ENCODE data around the gene UBTD2. TPM values are rescaled to one million over a fixed set of nuclear protein-coding genes. Genes with fewer than 3 reads are reported as not detected.
"Not testable (repeated sequence)": the region's sequence is repeated elsewhere in the genome, so short reads cannot be mapped to it uniquely, and the experiment has no call there.

The UBTD2 gene
- total RNA-seq, 1 donor from 2014 or later = 29.2 TPM

DNA sequence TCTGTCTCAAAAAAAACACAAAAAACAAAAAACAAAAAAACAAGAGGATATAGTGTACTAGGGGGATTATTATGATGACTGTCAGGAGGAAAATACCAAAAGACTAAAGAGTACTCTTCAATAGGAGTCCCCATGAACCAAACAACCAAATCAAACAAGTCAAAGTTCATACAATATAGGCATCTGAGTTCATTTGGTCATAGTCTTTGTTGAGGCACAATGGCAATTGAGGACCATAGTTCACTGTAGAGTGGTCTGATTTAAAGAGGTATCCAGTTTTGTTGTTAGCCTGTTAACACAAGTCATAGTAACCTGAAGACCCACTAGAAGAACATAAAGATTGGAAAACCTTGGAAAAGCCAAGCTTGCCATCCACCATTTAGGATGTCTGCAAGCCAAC, 11.3 kb upstream of the UBTD2 start:
- ATAC-seq (no peak), DNase-seq (ENCODE audit: low spot score) (no peak)
- intact Hi-C loops (cut with DNase I) = no loop called here

DNA sequence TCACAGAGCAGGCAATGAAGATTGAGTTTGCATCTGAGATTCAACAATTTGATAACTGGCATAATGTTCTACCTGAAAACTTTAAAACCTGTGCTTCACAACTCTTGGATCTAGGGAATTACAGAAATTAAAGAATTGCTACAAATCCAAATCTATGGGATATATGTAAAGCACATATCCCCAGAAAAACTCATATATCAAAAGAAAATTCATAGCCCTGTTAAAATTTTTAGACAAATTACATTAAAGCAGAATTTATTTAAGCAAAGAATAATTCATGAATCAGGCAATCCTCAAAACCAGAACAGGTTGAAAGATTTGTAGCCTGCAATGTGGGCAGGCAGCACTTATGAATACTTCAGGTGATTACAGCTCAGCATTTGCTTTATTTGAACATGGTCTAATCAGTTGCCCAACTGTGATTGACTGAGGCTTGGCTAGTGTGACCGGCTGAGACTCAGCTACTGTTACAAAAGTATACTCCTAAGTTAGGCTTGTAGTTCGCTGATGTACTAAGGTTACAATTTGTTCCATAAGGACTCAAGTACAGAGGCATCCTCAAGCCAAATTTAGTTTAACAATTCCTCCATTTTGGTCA, 10.3 kb upstream of the UBTD2 start:
- no peak for DNase-seq (ENCODE audit: low spot score)
- ATAC-seq = no peak
- intact Hi-C loops (cut with DNase I) = no loop called here

DNA sequence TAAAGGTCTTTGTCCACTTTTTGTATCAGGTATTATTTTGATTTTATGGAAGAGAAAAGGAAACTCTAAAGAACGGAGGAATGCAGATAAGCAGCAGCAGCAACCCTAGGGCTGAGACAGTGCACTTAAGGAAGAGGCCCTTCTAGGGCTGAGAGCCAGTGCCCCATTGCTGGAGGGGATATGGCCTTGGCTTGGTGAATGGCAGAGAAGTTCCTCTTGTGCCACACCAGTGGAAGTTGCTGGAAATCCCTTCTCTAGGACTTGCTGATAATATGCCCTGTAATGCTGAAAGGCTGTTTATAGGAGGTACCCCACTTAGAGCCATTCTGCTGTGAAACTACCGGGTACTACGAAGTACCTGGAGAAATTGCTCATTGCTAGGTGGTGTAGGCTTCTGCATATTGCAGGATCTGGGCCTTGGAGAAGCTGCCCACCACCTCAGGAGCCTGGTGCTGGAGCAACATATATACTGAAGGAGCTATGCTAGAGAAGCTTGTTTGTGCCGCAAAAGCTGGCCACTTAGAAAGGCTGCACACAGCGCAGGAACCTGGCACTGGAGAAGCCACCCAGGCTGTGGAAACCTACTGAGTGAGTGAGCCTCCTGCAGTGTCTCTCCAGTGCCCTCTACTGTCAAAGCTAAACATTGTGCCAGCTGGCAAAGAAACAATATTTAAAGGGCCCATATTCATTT, 9.6 kb upstream of the UBTD2 start:
- intact Hi-C loops (cut with DNase I) = no loop called here
- DNase-seq (ENCODE audit: low spot score) (no peak), ATAC-seq (peak; percentile 93)

GRCh38 chr5:172291837-172292236, 8.3 kb upstream of the UBTD2 start:
- ATAC-seq; DNase-seq (ENCODE audit: low spot score); intact Hi-C loops (cut with DNase I): not testable (repeated sequence)

DNA sequence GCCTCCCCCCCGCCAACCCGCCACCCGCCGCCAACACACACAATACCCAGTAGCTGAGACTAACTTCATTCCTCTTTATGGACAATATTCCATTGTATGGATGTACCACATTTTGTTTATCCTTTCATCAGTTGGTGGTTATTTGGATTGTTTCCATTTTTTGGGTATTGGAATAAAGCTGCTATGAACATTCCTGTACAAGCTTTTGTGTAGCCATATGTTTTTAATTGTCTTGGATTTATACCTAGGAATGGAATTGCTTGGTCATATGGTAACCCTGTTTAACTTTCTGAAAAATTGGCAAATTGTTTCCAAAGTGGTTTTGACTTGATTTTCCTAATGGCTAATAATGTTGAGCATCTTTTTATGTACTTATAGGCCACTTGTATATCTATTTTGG, 4.9 kb upstream of the UBTD2 start:
- no peak for ATAC-seq
- DNase-seq (ENCODE audit: low spot score) = no peak
- intact Hi-C loops (cut with DNase I) = loop anchor here (10.0 kb wide), 1 partner anchor 184 kb away; no protein-coding TSS in a partner anchor

DNA sequence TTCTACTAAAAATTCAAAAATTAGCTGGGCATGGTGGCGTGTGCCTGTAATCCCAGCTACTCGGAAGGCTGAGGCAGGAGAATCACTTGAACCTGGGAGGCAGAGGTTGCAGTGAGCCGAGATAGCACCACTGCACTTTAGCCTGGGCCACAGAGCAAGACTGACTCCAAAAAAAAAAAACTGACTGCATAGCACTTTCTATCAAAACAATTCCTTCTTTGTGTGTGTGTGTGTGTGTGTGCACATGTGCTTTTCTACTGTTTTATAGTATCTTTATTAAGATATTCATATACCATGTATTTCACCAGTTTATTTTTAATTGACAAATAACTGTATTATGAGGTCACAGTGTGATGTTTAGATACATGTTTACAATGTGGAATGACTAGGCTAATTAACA, 3.6 kb upstream of the UBTD2 start:
- ATAC-seq; DNase-seq (ENCODE audit: low spot score): not testable (repeated sequence)
- intact Hi-C loops (cut with DNase I) = loop anchor here (10.0 kb wide), 1 partner anchor 182 kb away; no protein-coding TSS in a partner anchor

- intact Hi-C loops (cut with DNase I) = loop anchor here (10.0 kb wide), 1 partner anchor 181 kb away; no protein-coding TSS in a partner anchor
- no peak for ATAC-seq
- no peak for DNase-seq (ENCODE audit: low spot score)
Measured at GRCh38 chr5:172285226-172286143, 1.9 kb upstream of the UBTD2 start.

GRCh38 chr5:172284611-172284980, 1.0 kb upstream of the UBTD2 start:
- ATAC-seq (peak; percentile 50), DNase-seq (ENCODE audit: low spot score) (no peak)
- intact Hi-C loops (cut with DNase I) = loop anchor here (5.0 to 10.0 kb wide), 2 partner anchors 180 to 753 kb away; no protein-coding TSS in a partner anchor

DNA sequence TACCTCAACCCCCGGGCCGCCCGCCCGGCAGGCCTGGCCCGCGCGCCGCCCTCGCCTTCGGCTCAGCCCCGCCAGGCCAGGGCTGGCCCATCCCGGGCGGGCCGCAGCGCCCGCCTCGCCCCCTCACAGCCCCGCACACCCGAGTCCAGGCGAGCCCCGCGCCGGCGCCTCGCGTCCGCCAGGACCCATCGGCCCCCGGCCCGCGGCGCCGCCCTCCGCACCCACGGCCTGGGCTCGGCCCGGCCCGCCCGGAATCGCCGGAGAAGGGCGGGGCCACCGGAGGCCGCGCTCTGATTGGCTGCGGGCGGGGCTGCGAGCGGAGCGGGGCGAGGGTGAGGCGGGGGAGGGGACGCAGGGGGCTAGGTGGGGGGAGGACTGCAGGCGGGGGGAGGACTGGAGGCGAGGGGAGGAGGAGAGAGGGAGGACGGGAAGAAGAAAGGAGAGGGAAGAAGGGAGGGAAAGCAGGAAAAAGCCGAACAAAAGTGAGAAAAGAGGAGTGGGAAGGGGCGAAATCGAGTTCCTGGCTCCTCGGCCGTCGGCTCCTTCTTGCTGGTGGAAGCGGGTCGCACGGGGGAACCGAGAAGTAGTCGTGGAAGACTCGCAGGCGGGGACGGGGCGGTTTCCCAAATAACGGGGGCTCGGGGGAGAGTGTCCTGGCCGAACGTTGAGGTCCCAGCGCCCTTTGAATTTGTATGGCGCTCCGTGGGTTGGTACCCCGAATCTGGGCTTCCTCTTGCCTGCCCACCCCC, 472 bp upstream of the UBTD2 start:
- DNase-seq (ENCODE audit: low spot score) (peak; percentile 93), ATAC-seq (peak; percentile 94)
- intact Hi-C loops (cut with DNase I) = loop anchor here (5.0 to 10.0 kb wide), 2 partner anchors 179 to 753 kb away; no protein-coding TSS in a partner anchor

DNA sequence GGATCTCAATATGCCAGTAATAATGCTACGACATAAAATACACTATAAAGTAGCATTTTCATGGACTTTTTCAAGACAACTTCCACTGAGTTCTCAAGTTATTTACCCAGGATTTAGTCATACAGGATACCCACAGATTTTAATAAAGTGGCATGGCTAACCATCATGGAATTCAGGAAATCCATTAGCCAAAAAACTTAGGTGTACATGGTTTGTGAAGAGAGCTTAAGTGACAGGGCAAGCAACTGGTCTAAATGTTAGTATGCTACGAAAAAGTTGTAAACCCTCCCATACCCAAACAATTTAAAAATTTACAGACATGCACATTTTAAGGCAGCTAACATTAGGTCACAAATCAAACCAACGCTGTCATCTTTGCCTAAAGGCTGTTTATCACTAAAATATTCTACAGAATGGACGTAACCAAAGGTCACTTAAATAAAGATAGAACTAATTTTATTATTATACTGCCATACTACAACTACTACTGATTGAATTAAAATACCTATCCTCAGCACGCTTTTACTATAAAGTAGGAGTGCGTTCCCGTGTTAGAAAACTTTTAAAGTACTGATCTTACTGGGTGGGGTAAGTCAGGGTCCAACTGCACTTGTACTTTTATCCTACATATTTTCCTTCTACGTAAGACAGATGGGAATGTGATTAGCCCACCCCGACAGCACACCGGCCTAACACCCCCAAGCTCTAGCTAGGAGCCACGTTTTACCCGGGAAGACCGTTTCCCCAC, 1.1 kb downstream of the UBTD2 start:
- intact Hi-C loops (cut with DNase I) = loop anchor here (5.0 to 10.0 kb wide), 2 partner anchors 178 to 755 kb away; no protein-coding TSS in a partner anchor
- DNase-seq (ENCODE audit: low spot score) (no peak), ATAC-seq (no peak)

GRCh38 chr5:172281346-172281745, 2.2 kb downstream of the UBTD2 start:
- ATAC-seq (no peak), DNase-seq (ENCODE audit: low spot score) (no peak)
- intact Hi-C loops (cut with DNase I) = loop anchor here (5.0 to 10.0 kb wide), 2 partner anchors 177 to 756 kb away; no protein-coding TSS in a partner anchor

DNA sequence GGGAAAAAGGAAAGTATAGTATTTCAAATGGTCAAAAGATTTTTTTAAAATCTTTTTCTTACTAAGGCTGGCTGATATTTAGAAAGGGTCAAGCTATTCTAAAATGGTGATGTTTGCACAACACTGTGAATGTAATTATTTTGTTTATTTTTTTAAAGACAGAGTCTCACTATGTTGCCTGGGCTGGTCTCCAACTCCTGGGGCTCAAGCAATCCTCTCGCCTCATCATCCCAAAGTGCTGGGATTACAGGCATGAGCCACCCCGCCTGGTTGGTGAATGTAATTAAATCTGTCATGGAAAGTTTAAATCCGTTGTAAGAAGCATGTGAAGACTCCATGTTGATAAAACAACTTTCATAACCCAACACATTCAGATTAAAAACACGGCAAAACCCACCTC, 2.6 kb downstream of the UBTD2 start:
- ATAC-seq = no peak
- intact Hi-C loops (cut with DNase I) = loop anchor here (5.0 to 10.0 kb wide), 2 partner anchors 176 to 756 kb away; no protein-coding TSS in a partner anchor
- no peak for DNase-seq (ENCODE audit: low spot score)

DNA sequence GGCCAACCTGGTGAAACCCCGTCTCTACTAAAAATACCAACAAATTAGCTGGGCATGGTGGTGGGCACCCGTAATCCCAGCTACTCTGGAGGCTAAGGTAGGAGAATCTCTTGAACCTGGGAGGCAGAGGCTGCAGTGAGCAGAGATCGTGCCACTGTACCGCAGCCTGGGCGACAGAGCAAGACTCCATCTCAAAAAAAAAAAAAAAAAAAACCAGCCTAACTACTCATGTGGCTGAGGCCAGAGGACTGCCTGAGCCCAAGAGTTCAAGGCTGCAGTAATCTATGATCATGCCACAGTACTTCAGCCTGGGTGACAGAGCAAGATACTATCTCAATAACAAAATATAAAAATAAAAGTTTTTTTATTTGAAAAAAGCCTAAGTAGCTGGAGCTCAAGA, 3.2 kb downstream of the UBTD2 start:
- ATAC-seq (no peak), DNase-seq (ENCODE audit: low spot score) (no peak)
- intact Hi-C loops (cut with DNase I) = loop anchor here (5.0 to 10.0 kb wide), 2 partner anchors 176 to 757 kb away; no protein-coding TSS in a partner anchor

DNA sequence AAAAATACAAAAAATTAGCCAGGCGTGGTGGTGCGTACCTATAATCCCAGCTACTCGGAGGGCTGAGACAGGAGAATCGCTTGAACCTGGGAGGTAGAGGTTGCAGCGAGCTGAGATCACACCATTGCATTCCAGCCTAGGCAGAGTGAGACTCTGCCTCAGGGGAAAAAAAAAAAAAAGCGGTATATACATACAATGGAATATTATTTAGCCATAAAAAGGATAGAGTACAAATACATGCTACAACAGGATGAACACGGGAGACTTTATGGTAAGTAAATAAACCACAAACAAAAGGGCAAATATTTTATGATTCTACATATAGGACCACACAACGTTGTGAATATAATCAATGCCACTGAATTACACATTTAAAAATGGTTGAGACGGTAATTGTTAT, 5.2 kb downstream of the UBTD2 start:
- intact Hi-C loops (cut with DNase I) = no loop called here
- ATAC-seq = no peak
- DNase-seq (ENCODE audit: low spot score) = no peak

- DNase-seq (ENCODE audit: low spot score) (no peak), ATAC-seq (peak; percentile 28)
- intact Hi-C loops (cut with DNase I) = no loop called here
Measured at GRCh38 chr5:172276214-172276613, 7.3 kb downstream of the UBTD2 start.

DNA sequence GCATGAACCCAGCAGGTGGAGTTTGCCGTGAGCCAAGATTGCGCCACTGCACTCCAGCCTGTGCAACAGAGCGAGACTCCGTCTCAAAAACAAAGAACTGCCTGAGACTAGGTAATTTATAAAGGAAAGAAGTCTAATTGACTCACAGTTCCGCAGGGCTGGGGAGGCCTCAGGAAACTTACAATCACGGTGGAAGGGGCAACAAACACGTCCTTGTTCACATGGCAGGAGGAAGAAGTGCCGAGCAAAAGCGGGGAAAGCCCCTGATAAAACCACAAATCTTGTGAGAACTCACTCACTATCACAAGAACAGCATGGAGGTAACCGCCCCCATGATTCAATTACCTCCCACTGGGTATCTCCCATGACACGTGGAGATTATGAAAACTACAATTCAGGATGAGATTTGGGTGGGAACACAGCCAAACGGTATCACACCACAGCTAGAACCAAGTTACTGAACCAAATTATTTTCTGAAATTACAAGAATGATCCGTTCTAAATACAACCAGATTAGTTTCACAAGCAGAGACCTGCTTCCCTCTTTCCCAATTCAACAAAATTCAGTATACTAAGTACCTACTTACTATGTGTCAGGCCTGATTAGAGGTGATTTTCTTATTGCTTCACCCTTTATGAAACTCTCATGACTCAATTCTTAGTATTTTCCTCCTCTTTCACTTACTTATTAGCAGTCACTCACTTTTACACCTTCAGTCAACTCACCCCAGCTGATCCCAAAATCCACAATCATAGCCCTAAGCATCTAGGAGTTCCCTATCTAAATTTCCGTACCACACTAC, 8.4 kb downstream of the UBTD2 start:
- DNase-seq (ENCODE audit: low spot score) (no peak), ATAC-seq (peak; percentile 55)
- intact Hi-C loops (cut with DNase I) = no loop called here

GRCh38 chr5:172267943-172268342, 15.6 kb downstream of the UBTD2 start:
- DNase-seq (ENCODE audit: low spot score) (no peak), ATAC-seq (no peak)
- intact Hi-C loops (cut with DNase I) = no loop called here

All from sciatic nerve (tissue), 2 donors.